ENCODE measurements around the gene HSDL2. TPM values are rescaled to one million over a fixed set of nuclear protein-coding genes. Genes with fewer than 3 reads are reported as not detected.

Gene HSDL2
- total and polyA plus RNA-seq, 2 experiments from 2014 or later = 35.8 to 39.2 TPM

- DNase-seq = no peak
- Histone ChIP-seq H3K27me3 (replicated peaks; ENCODE audit: insufficient read depth) (no peaks in the 10 kb centered on the region), H3K9ac (no peak overlapping the region), H3K4me2 (ENCODE audit: unreplicated experiment) (no peak overlapping the region), H3K27ac (no peak overlapping the region), H3K36me3 (ENCODE audit: low read depth) (peaks cover 25% of the 10 kb centered on the region), H3K4me1 (ENCODE audit: insufficient read depth) (no peaks in the 10 kb centered on the region), H3K9me3 (ENCODE audit: low read depth) (no peaks in the 10 kb centered on the region), H2AFZ (no peak overlapping the region), H3K79me2 (ENCODE audit: insufficient read depth) (no peaks in the 10 kb centered on the region), H3K4me3 (no peak overlapping the region), H3K9me2 (ENCODE audit: insufficient read depth) (no peaks in the 10 kb centered on the region), H3F3A (ENCODE audit: insufficient read depth) (no peaks in the 10 kb centered on the region), H4K20me1 (ENCODE audit: insufficient read depth) (no peaks in the 10 kb centered on the region)
- in situ Hi-C loops (cut with MboI) = no loop called here
- TF ChIP-seq EZH2phosphoT487 (IDR thresholded peaks at IDR 0.05; ENCODE audit: insufficient read depth, low read depth) (no peak), EZH2 (IDR thresholded peaks at IDR 0.05; ENCODE audit: insufficient read depth, poor library complexity, severe bottlenecking) (no peak)
- 89 to 100% methylated on average over 2 of the region's 2 CpGs for WGBS, 2 experiments (ENCODE audit: low coverage in 1 of 2, low lambda C conversion rate in 2 of 2, missing lambda C conversion rate in 2 of 2)
Measured at GRCh38 chr9:112420208-112420607, 40.3 kb downstream of the HSDL2 start.

DNA sequence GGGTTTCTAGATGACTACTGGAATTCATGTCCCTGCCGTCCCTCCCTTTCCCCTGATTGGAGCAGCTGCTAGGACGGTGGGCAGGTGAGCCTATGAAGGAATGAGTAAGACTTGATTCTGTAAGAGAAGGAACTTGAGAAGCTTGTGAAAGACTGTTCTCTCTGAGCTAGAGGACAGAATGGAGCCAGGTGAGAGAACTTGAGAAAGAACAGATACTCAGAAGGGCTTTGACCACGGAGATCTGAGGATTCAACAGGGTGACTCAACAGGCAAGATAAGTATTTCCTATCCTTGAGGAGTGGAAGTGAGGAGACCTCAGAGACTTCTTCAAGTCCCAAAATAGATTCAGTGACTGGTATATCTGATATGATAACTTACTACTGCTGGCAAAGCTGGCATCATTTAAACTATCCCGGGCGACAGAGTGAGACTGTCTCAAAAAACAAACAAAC, 41.9 kb downstream of the HSDL2 start:
- H3K9me2 ChIP-seq (ENCODE audit: insufficient read depth) = no peaks in the 10 kb centered on the region
- no peaks in the 10 kb centered on the region for H3K79me2 ChIP-seq (ENCODE audit: insufficient read depth)
- H3K36me3 ChIP-seq (ENCODE audit: low read depth) = peaks cover 25% of the 10 kb centered on the region
- H3K27me3 ChIP-seq (replicated peaks; ENCODE audit: insufficient read depth) = no peaks in the 10 kb centered on the region
- H3K27ac ChIP-seq = no peak overlapping the region
- TF ChIP-seq EZH2phosphoT487 (IDR thresholded peaks at IDR 0.05; ENCODE audit: insufficient read depth, low read depth) = no peak
- TF ChIP-seq EZH2 (IDR thresholded peaks at IDR 0.05; ENCODE audit: insufficient read depth, poor library complexity, severe bottlenecking) = no peak
- 93 to 95% methylated on average over 5 of the region's 5 CpGs for WGBS, 2 experiments (ENCODE audit: low coverage in 1 of 2, low lambda C conversion rate in 2 of 2, missing lambda C conversion rate in 2 of 2)
- no peaks in the 10 kb centered on the region for H3K4me1 ChIP-seq (ENCODE audit: insufficient read depth)
- peak; percentile 12 for DNase-seq
- H3K9me3 ChIP-seq (ENCODE audit: low read depth) = no peaks in the 10 kb centered on the region
- in situ Hi-C loops (cut with MboI) = no loop called here
- no peaks in the 10 kb centered on the region for H3F3A ChIP-seq (ENCODE audit: insufficient read depth)
- no peak overlapping the region for H3K4me2 ChIP-seq (ENCODE audit: unreplicated experiment)
- H3K4me3 ChIP-seq = no peak overlapping the region
- no peaks in the 10 kb centered on the region for H4K20me1 ChIP-seq (ENCODE audit: insufficient read depth)
- H3K9ac ChIP-seq = no peak overlapping the region
- no peak overlapping the region for H2AFZ ChIP-seq

- WGBS, 2 experiments (ENCODE audit: low coverage in 1 of 2, low lambda C conversion rate in 2 of 2, missing lambda C conversion rate in 2 of 2) = 96 to 98% methylated on average over 3 of the region's 3 CpGs
- Histone ChIP-seq H3K9me3 (ENCODE audit: low read depth) (no peaks in the 10 kb centered on the region), H3K27me3 (replicated peaks; ENCODE audit: insufficient read depth) (no peaks in the 10 kb centered on the region), H3K4me2 (ENCODE audit: unreplicated experiment) (no peak overlapping the region), H3K36me3 (ENCODE audit: low read depth) (peaks cover 20% of the 10 kb centered on the region), H3F3A (ENCODE audit: insufficient read depth) (no peaks in the 10 kb centered on the region), H3K27ac (no peak overlapping the region), H3K9me2 (ENCODE audit: insufficient read depth) (no peaks in the 10 kb centered on the region), H3K4me3 (no peak overlapping the region), H2AFZ (no peak overlapping the region), H3K4me1 (ENCODE audit: insufficient read depth) (no peaks in the 10 kb centered on the region), H3K79me2 (ENCODE audit: insufficient read depth) (no peaks in the 10 kb centered on the region), H4K20me1 (ENCODE audit: insufficient read depth) (no peaks in the 10 kb centered on the region), H3K9ac (no peak overlapping the region)
- TF ChIP-seq EZH2phosphoT487 (IDR thresholded peaks at IDR 0.05; ENCODE audit: insufficient read depth, low read depth) = no peak
- no peak for TF ChIP-seq EZH2 (IDR thresholded peaks at IDR 0.05; ENCODE audit: insufficient read depth, poor library complexity, severe bottlenecking)
- in situ Hi-C loops (cut with MboI) = no loop called here
- DNase-seq = no peak
Measured at GRCh38 chr9:112422417-112423148, 42.7 kb downstream of the HSDL2 start.

- Histone ChIP-seq H3K27me3 (replicated peaks; ENCODE audit: insufficient read depth) (no peaks in the 10 kb centered on the region), H3K4me3 (no peak overlapping the region), H4K20me1 (ENCODE audit: insufficient read depth) (no peaks in the 10 kb centered on the region), H3K36me3 (ENCODE audit: low read depth) (no peaks in the 10 kb centered on the region; the same call in 1 of the 2 replicates), H3K4me2 (ENCODE audit: unreplicated experiment) (no peak overlapping the region), H3K9ac (no peak overlapping the region), H3K79me2 (ENCODE audit: insufficient read depth) (no peaks in the 10 kb centered on the region), H3F3A (ENCODE audit: insufficient read depth) (no peaks in the 10 kb centered on the region), H3K4me1 (ENCODE audit: insufficient read depth) (no peaks in the 10 kb centered on the region), H3K9me3 (ENCODE audit: low read depth) (no peaks in the 10 kb centered on the region), H2AFZ (no peak overlapping the region), H3K9me2 (ENCODE audit: insufficient read depth) (no peaks in the 10 kb centered on the region), H3K27ac (no peak overlapping the region)
- WGBS, 2 experiments (ENCODE audit: low coverage in 1 of 2, low lambda C conversion rate in 2 of 2, missing lambda C conversion rate in 2 of 2) = 91 to 95% methylated on average over 6 of the region's 6 CpGs
- in situ Hi-C loops (cut with MboI) = no loop called here
- no peak for TF ChIP-seq EZH2 (IDR thresholded peaks at IDR 0.05; ENCODE audit: insufficient read depth, poor library complexity, severe bottlenecking)
- no peak for TF ChIP-seq EZH2phosphoT487 (IDR thresholded peaks at IDR 0.05; ENCODE audit: insufficient read depth, low read depth)
- DNase-seq = no peak
Measured at GRCh38 chr9:112430006-112430522, 50.2 kb downstream of the HSDL2 start.

Measured in GM23248 (cell line).